H1 (cell line): ENCODE results near the gene OTC. TPM values are rescaled to one million over a fixed set of nuclear protein-coding genes. Genes with fewer than 3 reads are reported as not detected.

ENCODE experiments used
- CTCF ChIA-PET: fragments of 300-600 bp; sonication (Branson Sonifier 250); formaldehyde crosslinking; loops from one replicate; lab custom pipeline; 2021; ENCODE audit not compliant: partially characterized antibody; lab: Charles Lee
- POLR2A ChIA-PET: fragments of 300-600 bp; sonication (Branson Sonifier 250); formaldehyde crosslinking; loops from one replicate; lab custom pipeline; 2021; ENCODE audit warnings: inconsistent platforms; ENCODE audit not compliant: partially characterized antibody; lab: Charles Lee
- DNase-seq, 2 experiments: peaks; one replicate each; pipeline versions ENCODE4 v3.0.0 to v3.0.0-alpha.2; 2010 to 2022; ENCODE audit warnings: low spot score in 2 of 2, low read depth in 1 of 2, mixed read lengths in 1 of 2
- FAIRE-seq: peaks from 2 replicates; lab custom pipeline; 2011; peaks lifted over from hg19 to GRCh38; lab: Jason Lieb, UNC
- H2AFZ ChIP-seq: 2 replicates; pipeline ENCODE4 v1.8.1; 2012; ENCODE audit warnings: low read length, inconsistent platforms
- H2AK5ac ChIP-seq: 2 replicates; pipeline ENCODE4 v1.6.1; 2013; ENCODE audit warnings: low read depth, low read length
- H2BK120ac ChIP-seq: replicated peaks from 2 replicates; pipeline ENCODE3; 2013; ENCODE audit warnings: low read depth, low read length, inconsistent platforms
- H2BK12ac ChIP-seq: 2 replicates; pipeline ENCODE4 v1.6.1; 2013; ENCODE audit warnings: low read depth, low read length
- H2BK15ac ChIP-seq: 2 replicates; pipeline ENCODE4 v1.6.1; 2013; ENCODE audit warnings: low read length
- H2BK20ac ChIP-seq: 2 replicates; pipeline ENCODE4 v1.6.1; 2013; ENCODE audit warnings: low read length
- H2BK5ac ChIP-seq: 2 replicates; pipeline ENCODE4 v1.6.1; 2013; ENCODE audit warnings: low read depth, low read length
- H3K14ac ChIP-seq: 2 replicates; pipeline ENCODE4 v1.6.1; 2013; ENCODE audit warnings: inconsistent platforms; ENCODE audit not compliant: insufficient read length
- H3K18ac ChIP-seq: 2 replicates; pipeline ENCODE4 v1.6.1; 2013; ENCODE audit warnings: low read length; ENCODE audit errors: extremely low read depth
- H3K23ac ChIP-seq: 2 replicates; pipeline ENCODE4 v1.6.1; 2013; ENCODE audit warnings: inconsistent platforms; ENCODE audit not compliant: insufficient read length
- H3K23me2 ChIP-seq: 2 replicates; pipeline ENCODE4 v1.6.1; 2013; ENCODE audit warnings: low read depth, low read length
- H3K27ac ChIP-seq: 2 replicates; pipeline ENCODE4 v1.6.1; 2011; ENCODE audit warnings: low read depth, low read length, inconsistent platforms
- H3K27me3 ChIP-seq, 4 experiments: replicated peaks in 1 of 4; 1 replicate in 1 of 4; 2 replicates in 3 of 4; pipeline versions ENCODE4 v1.6.1 to v1.8.1; 2011 to 2013; ENCODE audit warnings: low read length in 3 of 4, mild to moderate bottlenecking in 3 of 4, inconsistent platforms in 2 of 4, mixed read lengths in 2 of 4, moderate library complexity in 1 of 4; ENCODE audit not compliant: control insufficient read depth in 3 of 4, insufficient read depth in 3 of 4; ENCODE audit errors: extremely low read depth in 1 of 4
- H3K36me3 ChIP-seq, 4 experiments: 2 replicates each; pipeline versions ENCODE4 v1.6.1 to v1.8.1; 2011 to 2013; ENCODE audit warnings: mild to moderate bottlenecking in 4 of 4, low read length in 3 of 4, moderate library complexity in 2 of 4, control low read depth in 1 of 4, inconsistent platforms in 1 of 4; ENCODE audit not compliant: insufficient read depth in 4 of 4, control insufficient read depth in 2 of 4
- H3K4ac ChIP-seq: replicated peaks from 2 replicates; pipeline ENCODE3; 2013; ENCODE audit warnings: low read length, low read depth, mixed read lengths, inconsistent platforms; ENCODE audit not compliant: insufficient read length
- H3K4me1 ChIP-seq, 4 experiments: replicated peaks in 1 of 4; 1 replicate in 1 of 4; 2 replicates in 3 of 4; pipeline versions ENCODE4 v1.6.1 to v1.8.1; 2011 to 2013; ENCODE audit warnings: low read length in 3 of 4, inconsistent platforms in 2 of 4, mixed read lengths in 1 of 4; ENCODE audit not compliant: insufficient read depth in 4 of 4, control insufficient read depth in 3 of 4
- H3K4me2 ChIP-seq, 2 experiments: 2 replicates each; pipeline versions ENCODE4 v1.6.1 to v1.8.1; 2011 to 2013; ENCODE audit warnings: low read depth in 2 of 2, low read length in 2 of 2, control low read depth in 1 of 2, inconsistent platforms in 1 of 2, mild to moderate bottlenecking in 1 of 2; ENCODE audit not compliant: insufficient read depth in 1 of 2
- H3K4me3 ChIP-seq, 4 experiments: fragments of 200-600, 300-600 bp in 1 of 4; sonication (generic), shearing (Covaris generic), sonication (Bioruptor Twin) in 1 of 4; 2 replicates each; pipeline versions ENCODE4 v1.5.1 to v1.8.1; 2011 to 2016; ENCODE audit warnings: low read length in 4 of 4, low read depth in 3 of 4, control low read depth in 2 of 4, inconsistent platforms in 2 of 4, mild to moderate bottlenecking in 2 of 4, mixed read lengths in 1 of 4, moderate library complexity in 1 of 4; ENCODE audit not compliant: insufficient read depth in 2 of 4; ENCODE audit errors: extremely low read depth in 1 of 4
- H3K56ac ChIP-seq: replicated peaks from 2 replicates; pipeline ENCODE3; 2013; ENCODE audit warnings: low read depth, mild to moderate bottlenecking, mixed read lengths, low read length, inconsistent platforms; ENCODE audit not compliant: insufficient read length
- H3K79me1 ChIP-seq: 2 replicates; pipeline ENCODE4 v1.6.1; 2013; ENCODE audit warnings: low read depth, low read length, control low read depth
- H3K79me2 ChIP-seq, 2 experiments: 2 replicates each; pipeline versions ENCODE4 v1.6.1 to v1.8.1; 2012 to 2013; ENCODE audit warnings: low read length in 2 of 2, mild to moderate bottlenecking in 2 of 2, inconsistent platforms in 1 of 2; ENCODE audit not compliant: insufficient read depth in 2 of 2, control insufficient read depth in 1 of 2
- H3K9ac ChIP-seq, 4 experiments: replicated peaks in 1 of 4; 1 replicate in 1 of 4; 2 replicates in 3 of 4; pipeline versions ENCODE4 v1.6.1 to v1.8.1; 2011 to 2013; ENCODE audit warnings: low read depth in 3 of 4, low read length in 3 of 4, control low read depth in 2 of 4, mild to moderate bottlenecking in 2 of 4, moderate library complexity in 2 of 4, inconsistent platforms in 1 of 4; ENCODE audit errors: extremely low read depth in 1 of 4
- H3K9me3 ChIP-seq, 2 experiments: 2 replicates each; pipeline versions ENCODE4 v1.6.1 to v1.8.1; 2012 to 2013; ENCODE audit warnings: mild to moderate bottlenecking in 2 of 2, moderate library complexity in 2 of 2, control low read depth in 1 of 2, inconsistent platforms in 1 of 2, low read depth in 1 of 2, low read length in 1 of 2, mixed read lengths in 1 of 2; ENCODE audit not compliant: insufficient read depth in 2 of 2
- H4K20me1 ChIP-seq, 2 experiments: replicated peaks in 1 of 2; 2 replicates each; pipeline versions ENCODE3 to v1.8.1; 2011 to 2013; ENCODE audit warnings: inconsistent platforms in 2 of 2, low read length in 2 of 2, mild to moderate bottlenecking in 1 of 2; ENCODE audit not compliant: insufficient read depth in 2 of 2, control insufficient read depth in 1 of 2
- H4K5ac ChIP-seq: 2 replicates; pipeline ENCODE4 v1.6.1; 2013; ENCODE audit warnings: low read length, low read depth, mixed read lengths, inconsistent platforms; ENCODE audit not compliant: insufficient read length
- H4K8ac ChIP-seq: 2 replicates; pipeline ENCODE4 v1.8.0; 2013; ENCODE audit warnings: mild to moderate bottlenecking, moderate library complexity, low read length, inconsistent platforms; ENCODE audit not compliant: insufficient read depth; ENCODE audit errors: extremely low read depth
- H4K91ac ChIP-seq: replicated peaks from 2 replicates; pipeline ENCODE3; 2013; ENCODE audit warnings: low read length, mixed read lengths, inconsistent platforms; ENCODE audit not compliant: insufficient read length
- HDAC6 ChIP-seq: IDR thresholded peaks from one replicate; pipeline ENCODE4 v1.7.1; 2012; ENCODE audit warnings: low read depth, mild to moderate bottlenecking, inconsistent platforms, low read length, moderate library complexity
- JUND ChIP-seq: IDR thresholded peaks from 2 replicates; pipeline ENCODE4 v1.6.1; 2011; ENCODE audit warnings: mild to moderate bottlenecking, improper control_type of control experiment, low read length
- KDM4A ChIP-seq: IDR thresholded peaks from one replicate; pipeline ENCODE4 v1.7.1; 2012; ENCODE audit warnings: low read depth, mild to moderate bottlenecking, moderate library complexity, low read length, inconsistent platforms; ENCODE audit not compliant: severe bottlenecking
- NANOG ChIP-seq: IDR thresholded peaks from 2 replicates; pipeline ENCODE4 v1.6.1; 2011; ENCODE audit warnings: low read length, low read depth, mild to moderate bottlenecking, inconsistent platforms; ENCODE audit not compliant: insufficient read depth, poor library complexity, severe bottlenecking
- SP4 ChIP-seq: IDR thresholded peaks from 2 replicates; pipeline ENCODE4 v1.6.1; 2012; ENCODE audit warnings: low read length, inconsistent platforms
- SRF ChIP-seq: IDR thresholded peaks from 2 replicates; pipeline ENCODE4 v1.6.1; 2011; ENCODE audit warnings: mild to moderate bottlenecking, low read depth, low read length, moderate library complexity
- TAF7 ChIP-seq: optimal IDR thresholded peaks from 2 replicates; pipeline ENCODE3; 2011; ENCODE audit warnings: low read depth, mild to moderate bottlenecking, inconsistent platforms, low read length, moderate library complexity, borderline replicate concordance
- TEAD4 ChIP-seq: IDR thresholded peaks from 2 replicates; pipeline ENCODE4 v1.6.1; 2012; ENCODE audit warnings: low read depth, low read length, inconsistent platforms, mixed read lengths
- ZNF274 ChIP-seq: IDR thresholded peaks from 2 replicates; pipeline ENCODE4 v1.7.0; 2012; ENCODE audit warnings: low read length, borderline replicate concordance; ENCODE audit errors: extremely low read depth
- WGBS, 2 experiments: shearing (Covaris generic) in 1 of 2; methylation state at CpG; one replicate each; pipeline versions ENCODE4 v1.1.6 to v1.1.7; 2013 to 2015; ENCODE audit warnings: low lambda C conversion rate in 2 of 2, mixed read lengths in 2 of 2, inconsistent platforms in 1 of 2, low coverage in 1 of 2, missing lambda C conversion rate in 1 of 2; ENCODE audit not compliant: insufficient replicate concordance in 2 of 2, insufficient coverage in 1 of 2, insufficient read length in 1 of 2; ENCODE audit errors: extremely low coverage in 1 of 2, missing lambda C conversion rate in 1 of 2; 5-methylcytosine and 5-hydroxymethylcytosine counted together
- polyA plus RNA-seq, 7 experiments: library from polyadenylated mRNA; depleted of rRNA in 3 of 7; stranded (reverse) in 5 of 7; unstranded in 2 of 7; fragments of >200 nt in 5 of 7; fragments of 200-250 nt in 2 of 7; gene quantifications; 1 replicate in 5 of 7; 2 replicates in 1 of 7; 4 replicates in 1 of 7; pipeline versions ENCODE4 v1.2.1 to v1.2.3, GENCODE V29; 2011 to 2013; ENCODE audit warnings: missing spikeins in 2 of 7, mixed read lengths in 2 of 7
- total RNA-seq: library from RNA; stranded (reverse); fragmentation: NEBNext Ultra II Directional; extraction: Animal tissue kit (Norgen Biotek cat#: 25700); gene quantifications from 2 replicates; pipeline ENCODE4 v1.2.1, GENCODE V29; 2021

OTC gene
- total and polyA plus RNA-seq, 2 of the 8 experiments (the other 6 are each of a cell fraction or from before 2014, with no cell fraction given): not detected

- no peak for TF ChIP-seq KDM4A
- TF ChIP-seq TEAD4: no peak
- no peak for TF ChIP-seq HDAC6
- TF ChIP-seq SP4: no peak
- no peak for TF ChIP-seq SRF
- TF ChIP-seq NANOG: no peak
- TF ChIP-seq ZNF274: no peak
- TF ChIP-seq JUND: no peak
- no peak for TF ChIP-seq TAF7
- no peaks in the 10 kb centered on the region for H3K4me1 ChIP-seq
- H3K9me3 ChIP-seq: no peaks in the 10 kb centered on the region
- no peak overlapping the region for H3K23ac ChIP-seq
- H2AFZ ChIP-seq: no peak overlapping the region
- no peaks in the 10 kb centered on the region for H3K79me1 ChIP-seq
- H3K14ac ChIP-seq: no peak overlapping the region
- no peak overlapping the region for H2BK5ac ChIP-seq
- no peak overlapping the region for H2BK15ac ChIP-seq
- H2BK120ac ChIP-seq: no peak overlapping the region
- no peaks in the 10 kb centered on the region for H3K36me3 ChIP-seq
- no peak overlapping the region for H2BK20ac ChIP-seq
- H3K4me2 ChIP-seq: no peak overlapping the region
- POLR2A ChIA-PET: no interaction called here
- no peak overlapping the region for H3K4me3 ChIP-seq
- H2AK5ac ChIP-seq: no peak overlapping the region
- no peak overlapping the region for H2BK12ac ChIP-seq
- H3K4ac ChIP-seq: no peak overlapping the region
- H3K27ac ChIP-seq: no peak overlapping the region
- no peaks in the 10 kb centered on the region for H4K20me1 ChIP-seq
- no peak overlapping the region for H4K5ac ChIP-seq
- CTCF ChIA-PET: no interaction called here
- WGBS, 2 experiments: no CpG with 5 or more reads among the region's 1 CpG
- no peak for DNase-seq
- FAIRE-seq: no peak
- no peak overlapping the region for H3K56ac ChIP-seq
- no peak overlapping the region for H4K8ac ChIP-seq
- no peak overlapping the region for H3K18ac ChIP-seq
- no peak overlapping the region for H4K91ac ChIP-seq
- no peaks in the 10 kb centered on the region for H3K27me3 ChIP-seq
- no peaks in the 10 kb centered on the region for H3K23me2 ChIP-seq
- H3K79me2 ChIP-seq: no peaks in the 10 kb centered on the region
- H3K9ac ChIP-seq: no peak overlapping the region
Observed at GRCh38 chrX:38435130-38435529, 82.7 kb downstream of the OTC start.
